HG03342 (cell line): Measurements from ENCODE around the gene CACNB2.
"Not testable (repeated sequence)": the region's sequence is repeated elsewhere in the genome, so short reads cannot be mapped to it uniquely, and the experiment has no call there.

Experiments used
- ATAC-seq: cut with Tn5 transposase; IDR thresholded peaks from one replicate; pipeline ENCODE4 v1.9.1; 2021; ENCODE audit warnings: mild to moderate bottlenecking, moderate library complexity; ENCODE audit not compliant: unreplicated experiment

The CACNB2 gene

DNA sequence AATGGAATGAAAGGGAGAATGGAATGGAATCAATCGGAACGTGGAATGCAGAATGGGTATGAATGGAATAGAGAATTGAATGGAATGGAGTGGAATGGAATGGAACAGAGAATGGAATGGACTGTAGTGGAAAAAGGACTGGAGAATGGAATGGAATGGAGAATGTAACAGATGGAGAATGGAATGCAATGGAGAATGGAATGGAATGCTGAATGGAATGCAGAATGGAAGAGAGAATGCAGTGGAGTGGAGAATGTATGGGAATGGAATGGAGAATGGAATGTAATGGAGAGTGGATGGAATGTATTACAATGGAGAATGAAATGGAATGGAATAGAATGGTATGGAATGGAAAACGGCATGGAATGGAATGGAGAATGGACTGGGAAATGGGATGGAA lies 414.3 kb downstream of the CACNB2 start:
- ATAC-seq = no peak

DNA sequence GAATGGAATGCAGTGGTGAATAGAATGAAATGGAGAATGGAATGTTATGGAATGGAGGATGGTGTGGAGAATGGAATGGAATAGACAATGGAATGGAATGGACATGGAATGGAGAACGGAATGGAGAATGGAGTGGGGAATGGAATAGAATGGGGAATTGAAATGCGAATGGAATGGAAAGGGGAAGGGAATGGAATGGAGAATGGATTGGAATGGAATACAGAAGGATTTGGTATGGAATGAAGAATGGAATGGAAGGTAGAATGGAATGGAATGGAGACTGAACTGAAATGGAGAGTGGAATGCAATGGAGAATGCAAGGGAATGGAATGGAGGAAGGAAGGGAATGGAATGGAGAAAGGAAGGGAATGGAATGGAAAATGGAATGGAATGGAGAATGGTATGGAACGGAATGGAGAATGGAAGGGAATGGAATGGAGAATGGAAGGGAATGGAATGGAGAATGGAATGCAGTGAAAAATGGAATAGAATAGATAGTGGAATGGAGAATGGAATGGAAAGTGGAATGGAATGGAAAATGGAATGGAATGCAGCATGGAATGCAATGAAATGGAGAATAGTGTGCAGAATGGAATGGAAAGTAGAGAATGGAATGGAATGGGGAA lies 416.4 kb downstream of the CACNB2 start:
- ATAC-seq = no peak

GRCh38 chr10:18557960-18558359 lies 417.7 kb downstream of the CACNB2 start:
- ATAC-seq = no peak

GRCh38 chr10:18561861-18562551 lies 421.8 kb downstream of the CACNB2 start:
- no peak for ATAC-seq

DNA sequence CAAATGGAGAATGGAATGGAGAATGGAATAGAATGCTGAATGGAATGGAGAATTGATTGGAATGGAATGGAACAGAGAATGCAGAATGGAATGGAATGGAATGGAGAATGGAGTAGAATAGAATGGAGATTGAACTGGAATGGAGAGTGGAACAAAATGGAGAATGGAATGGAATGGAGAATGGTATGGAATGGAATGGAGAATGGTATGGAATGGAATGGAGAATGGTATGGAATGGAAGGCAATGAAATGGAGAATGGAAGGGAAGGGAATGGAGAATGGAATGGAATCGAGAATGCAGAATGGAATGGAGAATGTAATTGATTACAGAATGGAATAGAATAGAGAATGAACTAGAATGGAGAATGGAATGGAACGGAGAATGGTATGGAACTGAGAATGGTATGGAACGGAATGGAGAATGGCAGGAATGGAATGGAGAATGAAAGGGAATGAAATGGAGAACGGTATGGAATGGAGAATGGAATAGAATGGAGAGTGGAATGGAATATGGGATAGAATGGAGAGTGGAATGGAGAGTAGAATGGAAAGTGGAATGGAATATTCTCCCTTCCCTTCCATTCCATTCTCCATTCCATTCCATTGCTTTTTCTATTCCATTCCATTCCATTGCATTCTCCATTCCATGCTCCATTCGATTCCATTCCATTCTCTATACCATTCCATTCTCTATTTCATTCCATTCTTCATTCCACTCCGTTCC lies 422.9 kb downstream of the CACNB2 start:
- ATAC-seq = no peak

DNA sequence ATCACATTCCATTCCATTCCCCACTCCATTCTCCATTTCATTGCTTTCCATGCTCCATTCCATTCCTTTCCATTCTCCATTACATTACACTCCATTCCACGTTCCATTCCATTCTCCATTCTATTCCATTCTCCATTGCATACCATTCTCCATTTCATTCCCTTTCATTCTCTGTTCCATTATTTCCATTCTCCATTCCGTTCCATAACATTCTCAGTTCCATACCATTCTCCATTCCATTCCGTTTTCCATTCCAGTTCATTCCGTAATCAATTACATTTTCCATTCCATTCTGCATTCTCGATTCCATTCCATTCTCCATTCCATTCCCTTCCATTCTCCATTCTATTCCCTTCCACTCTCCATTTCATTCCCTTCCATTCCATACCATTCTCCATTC lies 424.8 kb downstream of the CACNB2 start:
- no peak for ATAC-seq

GRCh38 chr10:18566177-18566576 lies 426.0 kb downstream of the CACNB2 start:
- ATAC-seq = no peak

DNA sequence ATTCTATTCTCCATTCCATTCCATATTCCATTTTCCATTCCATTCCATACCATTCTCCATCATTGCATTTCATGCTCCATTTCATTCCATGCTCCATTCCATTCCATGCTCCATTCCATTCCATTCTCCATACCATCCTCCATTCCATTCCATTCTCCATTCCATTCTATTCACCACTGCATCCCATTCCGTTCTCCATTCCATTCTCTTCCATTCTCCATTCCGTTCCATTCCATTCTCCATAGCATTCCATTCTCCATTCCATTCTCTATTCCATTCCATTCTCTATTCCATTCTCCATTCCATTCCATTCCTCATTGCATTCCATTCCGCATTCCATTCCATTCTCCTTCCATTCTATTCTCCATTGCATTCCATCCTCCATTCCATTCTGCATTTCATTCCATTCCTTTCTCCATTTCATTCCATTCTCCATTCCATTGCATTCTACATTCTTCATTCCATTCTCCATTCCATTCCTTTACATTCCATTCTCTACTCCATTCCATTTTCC lies 427.2 kb downstream of the CACNB2 start:
- no peak for ATAC-seq

GRCh38 chr10:18570386-18570785 lies 430.2 kb downstream of the CACNB2 start:
- ATAC-seq = not testable (repeated sequence)

DNA sequence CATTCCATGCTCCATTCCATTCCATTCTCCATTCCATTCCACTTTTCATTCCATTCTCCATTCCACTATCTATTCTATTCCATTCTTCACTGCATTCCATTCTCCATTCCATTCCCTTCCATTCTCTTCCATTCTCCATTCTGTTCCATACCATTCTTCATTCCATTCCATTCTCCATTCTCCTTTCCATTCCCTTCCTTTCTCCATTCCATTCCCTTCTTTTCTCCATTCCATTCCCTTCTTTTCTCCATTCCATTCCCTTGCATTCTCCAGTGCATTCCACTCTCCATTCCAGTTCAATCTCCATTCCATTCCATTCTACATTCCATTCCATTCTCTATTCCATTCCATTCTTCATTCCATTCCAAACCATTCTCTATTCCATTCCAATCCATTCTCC lies 430.9 kb downstream of the CACNB2 start:
- no peak for ATAC-seq

DNA sequence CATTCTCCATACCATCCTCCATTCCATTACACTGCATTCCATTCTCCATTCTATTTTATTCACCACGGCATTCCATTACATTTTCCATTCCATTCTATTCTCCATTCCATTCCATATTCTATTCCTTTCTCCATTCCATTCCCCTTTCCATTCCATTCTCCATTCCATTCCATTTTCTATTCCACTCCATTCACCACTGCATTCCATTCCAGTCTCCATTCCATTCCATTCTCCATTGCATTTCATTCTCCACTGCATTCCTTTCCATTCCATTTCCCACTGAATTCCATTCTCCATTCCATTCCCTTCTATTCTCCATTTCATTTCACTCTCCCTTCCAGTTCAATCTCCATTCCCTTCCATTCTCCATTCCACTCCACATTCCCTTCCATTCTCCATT lies 431.6 kb downstream of the CACNB2 start:
- ATAC-seq = no peak

DNA sequence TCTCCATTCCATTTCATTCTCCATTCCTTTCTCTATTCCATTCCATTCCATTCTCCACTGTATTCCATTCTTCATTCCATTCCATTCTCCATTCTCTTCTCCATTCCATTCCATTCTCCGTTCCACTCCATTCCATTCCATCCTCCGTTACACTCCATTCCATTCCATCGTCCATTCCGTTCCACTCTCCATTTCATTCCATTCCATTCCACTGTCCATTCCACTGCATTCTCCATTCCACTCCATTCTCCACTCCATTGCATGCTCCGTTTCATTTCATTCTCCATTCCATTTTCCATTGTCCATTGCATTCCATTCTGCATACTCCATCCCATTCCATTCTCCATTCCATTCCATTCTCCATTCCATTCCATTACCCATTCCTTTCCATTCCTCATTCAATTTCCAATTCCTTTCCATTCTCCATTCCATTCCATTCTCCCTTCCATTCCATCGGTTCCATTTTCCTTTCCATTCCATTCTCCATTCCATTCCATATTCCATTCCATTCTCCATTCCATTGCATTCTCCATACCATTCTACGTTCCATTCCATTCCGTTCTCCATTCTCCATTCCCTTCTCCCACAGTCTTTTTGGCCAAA lies 432.8 kb downstream of the CACNB2 start:
- no peak for ATAC-seq

DNA sequence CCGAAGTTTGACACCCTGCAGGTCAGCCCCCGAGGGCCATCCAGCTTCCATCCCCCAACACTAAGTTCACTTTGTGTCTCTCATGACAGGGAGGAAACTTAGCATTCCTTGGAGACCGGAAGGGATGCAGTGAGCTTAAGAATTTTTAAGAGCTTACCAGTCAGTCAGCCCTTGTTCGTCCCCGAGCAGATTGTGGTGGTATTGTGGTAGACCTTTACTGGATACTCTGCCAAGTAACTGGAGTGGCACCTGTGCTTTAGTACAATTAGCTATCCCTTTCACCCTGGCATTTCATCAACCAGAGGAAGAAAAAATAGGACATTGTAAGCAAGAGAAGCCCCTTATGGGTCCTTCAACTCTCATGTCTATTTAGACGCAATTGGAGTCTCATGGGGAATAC lies 436.4 kb downstream of the CACNB2 start:
- ATAC-seq = no peak

DNA sequence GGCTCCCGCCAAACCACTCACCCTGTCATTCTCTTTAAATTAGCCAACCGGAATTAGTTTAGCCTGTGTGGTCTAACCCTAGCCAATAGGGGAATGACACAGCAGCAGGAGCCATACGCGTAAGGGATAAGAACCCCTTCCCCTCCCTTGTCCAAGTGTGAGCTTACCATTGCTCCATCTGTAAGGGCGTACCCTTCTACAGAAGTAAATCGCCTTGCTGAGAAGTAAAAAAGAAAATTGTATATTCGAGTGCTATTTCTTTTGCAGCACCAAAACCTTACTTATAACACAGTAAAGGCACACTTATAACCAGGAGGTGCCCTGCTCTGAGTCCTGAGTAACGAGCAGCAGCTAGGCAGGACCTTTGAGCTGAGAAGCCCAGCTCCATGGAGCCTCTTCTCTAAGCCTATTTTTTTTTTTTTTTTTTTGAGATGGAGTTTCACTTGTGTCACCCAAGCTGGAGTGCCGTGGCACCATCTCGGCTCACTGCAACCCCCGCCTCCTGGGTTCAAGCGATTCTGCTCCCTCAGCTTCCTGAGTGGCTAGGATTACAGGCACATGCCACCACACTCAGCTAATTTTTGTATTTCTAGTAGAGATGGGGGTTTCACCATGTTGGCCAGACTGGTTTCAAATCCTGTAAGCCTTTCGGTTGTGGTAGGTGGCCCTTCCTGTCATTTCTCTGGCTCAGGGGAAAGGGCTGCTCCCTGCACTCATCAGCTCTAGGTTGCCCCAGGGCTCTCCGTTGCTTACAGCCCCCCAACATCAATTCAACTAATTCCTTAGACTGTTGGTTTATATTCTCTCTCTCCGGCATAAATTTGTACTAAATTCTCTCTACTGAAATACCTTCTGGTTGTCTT lies 437.8 kb downstream of the CACNB2 start:
- no peak for ATAC-seq

DNA sequence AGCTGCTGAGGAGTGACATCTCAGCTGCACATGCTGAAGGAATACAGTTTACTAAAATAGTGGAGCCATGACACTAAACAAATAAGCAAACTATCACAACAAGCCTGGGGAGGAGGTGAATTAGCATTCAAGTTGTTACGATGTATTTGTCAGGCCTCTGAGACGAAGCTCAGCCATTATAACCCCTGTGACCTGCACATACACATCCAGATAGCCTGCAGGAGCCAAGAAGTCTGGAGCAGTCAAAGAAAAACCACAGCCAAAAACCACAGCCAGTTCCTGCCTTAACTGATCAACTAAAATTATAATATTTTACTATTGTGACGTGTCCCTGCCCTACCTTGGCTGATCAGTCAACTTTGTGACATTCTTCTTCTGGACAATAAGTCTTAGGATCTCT lies 442.6 kb downstream of the CACNB2 start:
- ATAC-seq = peak; percentile 48

- no peak for ATAC-seq
These were observed 443.5 kb downstream of the CACNB2 start for GRCh38 chr10:18583575-18584270.

GRCh38 chr10:18586637-18587036 lies 446.4 kb downstream of the CACNB2 start:
- not testable (repeated sequence) for ATAC-seq

DNA sequence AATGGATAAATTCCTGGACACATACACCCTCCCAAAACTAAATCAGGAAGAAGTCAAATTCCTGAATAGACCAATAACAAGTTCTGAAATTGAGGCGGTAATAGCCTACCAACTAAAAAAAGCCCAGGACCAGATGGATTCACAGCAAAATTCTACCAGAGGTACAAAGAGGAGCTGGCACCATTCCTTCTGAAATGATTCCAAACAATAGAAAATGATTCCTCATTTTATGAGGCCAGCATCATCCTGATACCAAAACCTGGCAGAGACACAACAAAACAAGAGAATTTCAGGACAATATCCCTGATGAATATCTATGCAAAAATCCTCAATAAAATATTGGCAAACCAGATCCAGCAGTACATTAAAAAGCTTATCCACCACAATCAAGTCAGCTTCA lies 450.9 kb downstream of the CACNB2 start:
- not testable (repeated sequence) for ATAC-seq
